GM12878 (cell line): ENCODE data around the gene LRP10. TPM values are rescaled to one million over a fixed set of nuclear protein-coding genes. Genes with fewer than 3 reads are reported as not detected.

Source experiments
- ATAC-seq: fragments of 200-7000 bp; cut with Tn5 transposase; 3 replicates; pipeline ENCODE4 v1.9.1; 2020; ENCODE audit warnings: mild to moderate bottlenecking, moderate library complexity
- BruUV-seq: library from RNA; stranded (reverse); fragments of 400-500 nt; replicated peaks from 2 replicates; lab custom pipeline; 2021; lab: Mats Ljungman, UMichigan
- CTCF ChIA-PET: fragments of 300-600 bp; sonication (Branson Sonifier 250); formaldehyde crosslinking; extraction: SDS; loops from one replicate; lab custom pipeline; 2021; ENCODE audit warnings: inconsistent platforms; lab: Yijun Ruan, JAX
- POLR2A ChIA-PET: fragments of 350-600 bp; formaldehyde crosslinking; extraction: SDS; loops from one replicate; lab custom pipeline; 2021; ENCODE audit warnings: inconsistent platforms; lab: Charles Lee
- RAD21 ChIA-PET: fragments of 300-600 bp; sonication (Branson Sonifier 250); formaldehyde crosslinking; loops from one replicate; lab custom pipeline; 2023; ENCODE audit warnings: antibody characterized with exemption; ENCODE audit not compliant: unreplicated experiment; lab: Charles Lee
- SMC1A ChIA-PET: fragments of 300-600 bp; sonication (Branson Sonifier 250); formaldehyde crosslinking; loops from one replicate; lab custom pipeline; 2023; ENCODE audit not compliant: unreplicated experiment, uncharacterized antibody; lab: Charles Lee
- DNase-seq: peaks from one replicate; pipeline ENCODE4 v3.0.0-alpha.2; 2011; ENCODE audit warnings: low read depth, low spot score
- FAIRE-seq: peaks from 3 replicates; lab custom pipeline; 2011; peaks lifted over from hg19 to GRCh38; lab: Jason Lieb, UNC
- H2AFZ ChIP-seq: 2 replicates; pipeline ENCODE4 v1.6.0; 2011; ENCODE audit warnings: low read depth, low read length, control low read depth; ENCODE audit not compliant: control insufficient read depth
- H3K27ac ChIP-seq: 2 replicates; pipeline ENCODE4 v1.5.1; 2011; ENCODE audit warnings: control low read depth; ENCODE audit not compliant: control insufficient read depth, insufficient read depth
- H3K27me3 ChIP-seq, 2 experiments: replicated peaks in 1 of 2; 2 replicates each; pipeline versions ENCODE4 v1.6.0 to v1.6.1; 2011; ENCODE audit warnings: low read length in 1 of 2; ENCODE audit not compliant: control insufficient read depth in 2 of 2, insufficient read depth in 2 of 2
- H3K36me3 ChIP-seq, 2 experiments: 2 replicates each; pipeline ENCODE4 v1.5.1; 2011; ENCODE audit warnings: low read length in 1 of 2; ENCODE audit not compliant: control insufficient read depth in 2 of 2, insufficient read depth in 2 of 2
- H3K4me1 ChIP-seq: 2 replicates; pipeline ENCODE4 v1.6.1; 2011; ENCODE audit warnings: mild to moderate bottlenecking, low read length, moderate library complexity, mixed read lengths; ENCODE audit not compliant: control insufficient read depth, insufficient read depth
- H3K4me2 ChIP-seq: 2 replicates; pipeline ENCODE4 v1.6.0; 2011; ENCODE audit warnings: control low read depth; ENCODE audit not compliant: control insufficient read depth, insufficient read depth
- H3K4me3 ChIP-seq: fragments of 200-600 bp; sonication (generic); 2 replicates; pipeline ENCODE4 v1.5.1; 2016
- H3K79me2 ChIP-seq: 2 replicates; pipeline ENCODE4 v1.6.0; 2011; ENCODE audit warnings: low read length; ENCODE audit not compliant: control insufficient read depth, insufficient read depth
- H3K9ac ChIP-seq: 2 replicates; pipeline ENCODE4 v1.8.0; 2011; ENCODE audit warnings: low read length, control low read depth, mixed read lengths; ENCODE audit not compliant: control insufficient read depth, insufficient read depth
- H3K9me3 ChIP-seq: replicated peaks from 3 replicates; pipeline ENCODE4 v1.5.1; 2011; ENCODE audit warnings: mild to moderate bottlenecking, low read length; ENCODE audit not compliant: control insufficient read depth, insufficient read depth
- H4K20me1 ChIP-seq: 2 replicates; pipeline ENCODE4 v1.6.0; 2011; ENCODE audit not compliant: control insufficient read depth, insufficient read depth
- ATF7 ChIP-seq: fragments of 450-650 bp; IDR thresholded peaks from 2 replicates; pipeline ENCODE4 v1.6.1; 2016; ENCODE audit warnings: low read depth, mild to moderate bottlenecking
- CTCF ChIP-seq, 3 experiments: IDR thresholded peaks in 2 of 3; conservative IDR thresholded peaks in 1 of 3; 2 replicates each; pipeline ENCODE4 v1.5.1; 2011; ENCODE audit warnings: low read depth in 3 of 3, low read length in 3 of 3, mild to moderate bottlenecking in 3 of 3, control low read depth in 2 of 3, moderate library complexity in 2 of 3, inconsistent platforms in 1 of 3, mixed read lengths in 1 of 3; ENCODE audit not compliant: control insufficient read depth in 2 of 3, insufficient read depth in 1 of 3; ENCODE audit errors: extremely low read depth in 1 of 3
- EED ChIP-seq: sonication (generic); IDR thresholded peaks from 2 replicates; pipeline ENCODE4 v1.6.1; 2016; ENCODE audit warnings: antibody characterized with exemption, low read depth
- HDGF ChIP-seq: fragments of 450-650 bp; IDR thresholded peaks from 2 replicates; pipeline ENCODE4 v1.6.1; 2016; ENCODE audit warnings: antibody characterized with exemption
- IKZF1 ChIP-seq: fragments of 450-650 bp; conservative IDR thresholded peaks from 2 replicates; pipeline ENCODE4 v1.6.1; 2017; ENCODE audit warnings: antibody characterized with exemption, mild to moderate bottlenecking
- IRF3 ChIP-seq: fragments of 450-650 bp; IDR thresholded peaks from 2 replicates; pipeline ENCODE4 v1.6.1; 2014; ENCODE audit warnings: mild to moderate bottlenecking
- IRF4 ChIP-seq: IDR thresholded peaks from 2 replicates; pipeline ENCODE4 v1.6.1; 2011; ENCODE audit warnings: low read depth, low read length
- MYC ChIP-seq: IDR thresholded peaks from 2 replicates; pipeline ENCODE4 v1.6.1; 2011; ENCODE audit warnings: mild to moderate bottlenecking, low read length, moderate library complexity, inconsistent platforms; ENCODE audit not compliant: insufficient read depth, insufficient replicate concordance, insufficient read length, severe bottlenecking
- PAX5 ChIP-seq: IDR thresholded peaks from 2 replicates; pipeline ENCODE4 v1.6.1; 2011; ENCODE audit warnings: low read depth, low read length, borderline replicate concordance
- PAX8 ChIP-seq: fragments of 450-650 bp; IDR thresholded peaks from 2 replicates; pipeline ENCODE4 v1.6.1; 2017; ENCODE audit warnings: mild to moderate bottlenecking, moderate library complexity
- SMAD1 ChIP-seq: fragments of 450-650 bp; IDR thresholded peaks from 2 replicates; pipeline ENCODE4 v1.6.1; 2018; ENCODE audit warnings: mild to moderate bottlenecking, low read depth; ENCODE audit not compliant: partially characterized antibody
- SMC3 ChIP-seq: IDR thresholded peaks from 2 replicates; pipeline ENCODE4 v1.6.1; 2011; ENCODE audit warnings: low read length, improper control_type of control experiment, borderline replicate concordance
- SP1 ChIP-seq: IDR thresholded peaks from one replicate; pipeline ENCODE4 v1.6.1; 2011; ENCODE audit warnings: low read depth, low read length
- WGBS: methylation state at CpG from one replicate; pipeline ENCODE4 v1.1.6; 2016; ENCODE audit warnings: low lambda C conversion rate; ENCODE audit not compliant: insufficient replicate concordance, insufficient coverage; ENCODE audit errors: missing lambda C conversion rate; 5-methylcytosine and 5-hydroxymethylcytosine counted together
- in situ Hi-C: fragments of 300-500 bp; cut with MboI; formaldehyde crosslinking; loops from 9 replicates; pipeline ENCODE4 v1.14.3; 2018; ENCODE audit warnings: mixed read lengths
- intact Hi-C: fragments of 100-400 bp; cut with micrococcal nuclease; formaldehyde crosslinking; loops from one replicate; pipeline ENCODE4 v1.14.2; 2022; ENCODE audit not compliant: unreplicated experiment
- polyA plus RNA-seq, 11 experiments: library from polyadenylated mRNA; depleted of rRNA in 4 of 11; unstranded in 6 of 11; stranded (reverse) in 5 of 11; fragments of >200 nt; fragmentation: Nextera tagmentation in 4 of 11; fragmentation: Illumina TruSeq in 1 of 11; extraction: Ambion mirVana in 4 of 11; extraction: Trizol in 1 of 11; gene quantifications; 1 replicate in 1 of 11; 2 replicates in 10 of 11; pipeline versions ENCODE4 v1.2.1 to v1.2.3, GENCODE V29; 2011 to 2016; ENCODE audit warnings: inconsistent platforms in 2 of 11, missing spikeins in 2 of 11, low read depth in 1 of 11
- total RNA-seq, 4 experiments: library from RNA; depleted of rRNA in 3 of 4; stranded (reverse); fragments of >200 nt in 3 of 4; fragmentation: Illumina TruSeq in 1 of 4; extraction: Trizol in 1 of 4; gene quantifications; 2 replicates each; pipeline versions ENCODE4 v1.2.1 to v1.2.3, GENCODE V29; 2013 to 2021

LRP10 gene
- total and polyA plus RNA-seq, 10 of the 15 experiments (the other 5 are each of a cell fraction or from before 2014, with no cell fraction given) = 3.0 to 56.9 (median 20.9) TPM

GRCh38 chr14:22846811-22847307, 24.7 kb upstream of the LRP10 start:
- Histone ChIP-seq H3K4me1 (peaks cover 7% of the 10 kb centered on the region; the same call in 1 of the 2 replicates), H3K79me2 (no peaks in the 10 kb centered on the region), H3K4me3 (no peak overlapping the region)
- in situ Hi-C loops = loop anchor here (5.0 to 10.0 kb wide), 2 partner anchors 70 to 532 kb away; no protein-coding TSS in a partner anchor
- no peak for DNase-seq
- TF ChIP-seq HDGF (no peak), MYC (no peak)
- TF ChIP-seq, all 136 proteins: peak for 0
- H3K9me3 ChIP-seq = no peaks in the 10 kb centered on the region
- no peaks in the 10 kb centered on the region for H3K27me3 ChIP-seq
- no peaks in the 10 kb centered on the region for H3K36me3 ChIP-seq
- ChIA-PET CTCF (interaction anchor here (1.2 to 10.0 kb wide), 3 partner anchors 25 to 41 kb away, joined by 3 to 324 read pairs (median 3); partner anchors contain the start of gene SLC7A7), POLR2A (no interaction called here), SMC1A (no interaction called here), RAD21 (interaction anchor here (9.4 kb wide), 1 partner anchor 24 kb away, joined by 130 read pairs; no protein-coding TSS in a partner anchor)
- no peaks in the 10 kb centered on the region for H4K20me1 ChIP-seq
- no peak overlapping the region for H3K4me2 ChIP-seq
- BruUV-seq = no TSS peak
- H3K27ac ChIP-seq = no peak overlapping the region
- FAIRE-seq = no peak
- intact Hi-C loops = no loop called here
- no peak overlapping the region for H2AFZ ChIP-seq
- no peak overlapping the region for H3K9ac ChIP-seq
- no peak; the same call in 2 of the 3 replicates for ATAC-seq
- WGBS = 45% methylated on average over 10 of the region's 11 CpGs

- Histone ChIP-seq H2AFZ (peak overlapping the region; percentile 6; the same call in 1 of the 2 replicates), H3K27ac (no peak overlapping the region), H3K9me3 (no peaks in the 10 kb centered on the region), H3K9ac (no peak overlapping the region), H4K20me1 (no peaks in the 10 kb centered on the region), H3K36me3 (no peaks in the 10 kb centered on the region), H3K4me3 (no peak overlapping the region), H3K27me3 (no peaks in the 10 kb centered on the region), H3K79me2 (no peaks in the 10 kb centered on the region), H3K4me1 (peaks cover 10% of the 10 kb centered on the region), H3K4me2 (no peak overlapping the region)
- ChIA-PET SMC1A (interaction anchor here (1.2 kb wide), 1 partner anchor 25 kb away, joined by 6 read pairs; no protein-coding TSS in a partner anchor), CTCF (interaction anchor here (1.2 to 10.0 kb wide), 4 partner anchors 24 to 278 kb away, joined by 3 to 324 read pairs (median 6); partner anchors contain the start of gene SLC7A7), POLR2A (interaction anchor here (0.6 kb wide), 1 partner anchor 260 kb away, joined by 5 read pairs; no protein-coding TSS in a partner anchor), RAD21 (interaction anchor here (0.5 to 9.4 kb wide), 4 partner anchors 10 to 285 kb away, joined by 3 to 130 read pairs (median 6); no protein-coding TSS in a partner anchor)
- WGBS = 73% methylated on average over 14 of the region's 14 CpGs
- DNase-seq (no peak), ATAC-seq (peak; percentile 44), FAIRE-seq (no peak)
- intact Hi-C loops (no loop called here), in situ Hi-C loops (loop anchor here (5.0 to 10.0 kb wide), 2 partner anchors 70 to 533 kb away; no protein-coding TSS in a partner anchor)
- no TSS peak for BruUV-seq
- no peak for TF ChIP-seq SMAD1
- no peak for TF ChIP-seq SP1
- TF ChIP-seq IRF3 = no peak
- no peak for TF ChIP-seq ATF7
- TF ChIP-seq IKZF1 = peak; percentile 22; the same call in 1 of the 2 replicates
- TF ChIP-seq HDGF = no peak
- 0 out of 6 replicates have a peak, but pooled peaks of 1 of the 3 experiments have one; percentile 9 for TF ChIP-seq CTCF (IDR thresholded peaks at IDR 0.05 in 2 of 3, conservative IDR thresholded peaks at IDR 0.05 in 1 of 3; ENCODE audit: control insufficient read depth in 2 of 3, extremely low read depth in 1 of 3, insufficient read depth in 1 of 3, low read depth in 3 of 3, low read length in 3 of 3)
- no peak for TF ChIP-seq PAX5
- no peak for TF ChIP-seq EED
- TF ChIP-seq IRF4 = no peak
- no peak for TF ChIP-seq PAX8
- no peak for TF ChIP-seq SMC3
Observed at GRCh38 chr14:22847661-22848341, 23.7 kb upstream of the LRP10 start.
